IMR-90 (cell line): ENCODE data around the gene DYNLRB1. TPM values are rescaled to one million over a fixed set of nuclear protein-coding genes. Genes with fewer than 3 reads are reported as not detected.
"Not testable (repeated sequence)": the region's sequence is repeated elsewhere in the genome, so short reads cannot be mapped to it uniquely, and the experiment has no call there.

Source experiments
- ATAC-seq: fragments of 200-7000 bp; cut with Tn5 transposase; 2 replicates; pipeline ENCODE4 v1.9.1; 2020; ENCODE audit warnings: low read depth, mild to moderate bottlenecking, moderate library complexity
- BruUV-seq: library from RNA; stranded (reverse); fragments of 400-500 nt; replicated peaks from 2 replicates; lab custom pipeline; 2021; lab: Mats Ljungman, UMichigan
- CTCF ChIA-PET: fragments of 300-600 bp; formaldehyde crosslinking; extraction: SDS; loops from one replicate; lab custom pipeline; 2021; ENCODE audit warnings: antibody characterized with exemption; lab: Yijun Ruan, JAX
- POLR2A ChIA-PET: fragments of 300-600 bp; sonication (Branson Sonifier 250); formaldehyde crosslinking; loops from one replicate; lab custom pipeline; 2022; ENCODE audit warnings: antibody characterized with exemption; ENCODE audit not compliant: unreplicated experiment; lab: Charles Lee
- DNase-seq: peaks from one replicate; pipeline ENCODE4 v3.0.0; 2013
- H2AFZ ChIP-seq: replicated peaks from 2 replicates; pipeline ENCODE3; 2013; ENCODE audit warnings: low read length, mild to moderate bottlenecking; ENCODE audit not compliant: poor library complexity
- H2AK5ac ChIP-seq: 2 replicates; pipeline ENCODE4 v1.6.1; 2013; ENCODE audit warnings: low read depth, low read length, inconsistent platforms
- H2AK9ac ChIP-seq: replicated peaks from 2 replicates; pipeline ENCODE3; 2013; ENCODE audit warnings: mild to moderate bottlenecking, low read depth, low read length, moderate library complexity; ENCODE audit not compliant: poor library complexity
- H2BK120ac ChIP-seq: 2 replicates; pipeline ENCODE4 v1.6.1; 2013; ENCODE audit warnings: low read depth, low read length, inconsistent platforms
- H2BK15ac ChIP-seq: 3 replicates; pipeline ENCODE4 v1.6.1; 2013; ENCODE audit warnings: low read depth, low read length, inconsistent platforms
- H2BK20ac ChIP-seq: 2 replicates; pipeline ENCODE4 v1.6.1; 2013; ENCODE audit warnings: low read depth, mild to moderate bottlenecking, inconsistent platforms, low read length, moderate library complexity
- H2BK5ac ChIP-seq: 2 replicates; pipeline ENCODE4 v1.6.1; 2013; ENCODE audit warnings: mild to moderate bottlenecking, low read depth, low read length, inconsistent platforms; ENCODE audit not compliant: poor library complexity, severe bottlenecking
- H3K14ac ChIP-seq: replicated peaks from 2 replicates; pipeline ENCODE4 v1.6.1; 2013; ENCODE audit warnings: low read depth, low read length, inconsistent platforms
- H3K18ac ChIP-seq: 2 replicates; pipeline ENCODE4 v1.6.1; 2013; ENCODE audit warnings: low read depth, low read length, control low read depth
- H3K23ac ChIP-seq: 2 replicates; pipeline ENCODE4 v1.6.1; 2013; ENCODE audit warnings: low read depth, low read length, inconsistent platforms
- H3K27ac ChIP-seq: 2 replicates; pipeline ENCODE4 v1.5.1; 2013; ENCODE audit warnings: mild to moderate bottlenecking, control low read depth, low read length; ENCODE audit not compliant: insufficient read depth
- H3K27me3 ChIP-seq: 2 replicates; pipeline ENCODE4 v1.6.1; 2013; ENCODE audit warnings: low read length; ENCODE audit not compliant: control insufficient read depth, insufficient read depth
- H3K36me3 ChIP-seq: 2 replicates; pipeline ENCODE4 v1.6.1; 2013; ENCODE audit warnings: low read length, mixed read lengths; ENCODE audit not compliant: control insufficient read depth, insufficient read depth
- H3K4ac ChIP-seq: 2 replicates; pipeline ENCODE4 v1.6.1; 2013; ENCODE audit warnings: low read depth, low read length, inconsistent platforms
- H3K4me1 ChIP-seq: 2 replicates; pipeline ENCODE4 v1.6.1; 2013; ENCODE audit warnings: low read length, mixed read lengths; ENCODE audit not compliant: control insufficient read depth, insufficient read depth
- H3K4me2 ChIP-seq: 2 replicates; pipeline ENCODE4 v1.6.1; 2013; ENCODE audit warnings: low read depth, mild to moderate bottlenecking, control low read depth, low read length, moderate library complexity
- H3K4me3 ChIP-seq: 2 replicates; pipeline ENCODE4 v1.5.1; 2013; ENCODE audit warnings: low read depth, mild to moderate bottlenecking, control low read depth, low read length, moderate library complexity; ENCODE audit not compliant: insufficient read depth
- H3K56ac ChIP-seq: 2 replicates; pipeline ENCODE4 v1.6.1; 2013; ENCODE audit warnings: low read length, inconsistent platforms; ENCODE audit not compliant: insufficient read depth; ENCODE audit errors: extremely low read depth
- H3K79me1 ChIP-seq, 2 experiments: 2 replicates each; pipeline ENCODE4 v1.6.1; 2013; ENCODE audit warnings: low read length in 2 of 2, inconsistent platforms in 1 of 2, low read depth in 1 of 2
- H3K9ac ChIP-seq: 2 replicates; pipeline ENCODE4 v1.6.1; 2013; ENCODE audit warnings: low read depth, low read length, control low read depth
- H3K9me1 ChIP-seq: 2 replicates; pipeline ENCODE4 v1.6.1; 2013; ENCODE audit warnings: low read length, inconsistent platforms; ENCODE audit not compliant: insufficient read depth
- H3K9me3 ChIP-seq: 2 replicates; pipeline ENCODE4 v1.6.1; 2013; ENCODE audit warnings: low read length; ENCODE audit not compliant: control insufficient read depth, insufficient read depth
- H4K20me1 ChIP-seq: 2 replicates; pipeline ENCODE4 v1.6.1; 2013; ENCODE audit warnings: low read length, inconsistent platforms; ENCODE audit not compliant: insufficient read depth
- H4K5ac ChIP-seq: 2 replicates; pipeline ENCODE4 v1.6.1; 2013; ENCODE audit warnings: mild to moderate bottlenecking, low read depth, low read length, control low read depth
- H4K8ac ChIP-seq, 2 experiments: 2 replicates each; pipeline ENCODE4 v1.6.1; 2013; ENCODE audit warnings: low read depth in 2 of 2, low read length in 2 of 2, control low read depth in 1 of 2, inconsistent platforms in 1 of 2
- H4K91ac ChIP-seq: 2 replicates; pipeline ENCODE4 v1.6.1; 2013; ENCODE audit warnings: low read depth, low read length, inconsistent platforms; ENCODE audit not compliant: insufficient read depth
- MAZ ChIP-seq: IDR thresholded peaks from 2 replicates; pipeline ENCODE4 v1.6.1; 2012; ENCODE audit warnings: low read depth, mild to moderate bottlenecking, low read length, improper control_type of control experiment, moderate library complexity, borderline replicate concordance
- MXI1 ChIP-seq: IDR thresholded peaks from 2 replicates; pipeline ENCODE4 v1.6.1; 2012; ENCODE audit warnings: low read depth, mild to moderate bottlenecking, low read length, moderate library complexity, borderline replicate concordance
- WGBS, 2 experiments: methylation state at CpG; one replicate each; pipeline versions ENCODE4 v1.1.5 to v1.1.7; 2013; ENCODE audit warnings: missing lambda C conversion rate in 2 of 2; ENCODE audit not compliant: insufficient read length in 1 of 2; ENCODE audit errors: extremely low coverage in 2 of 2; 5-methylcytosine and 5-hydroxymethylcytosine counted together
- dilution Hi-C: fragments of 300-500 bp; cut with HindIII; formaldehyde crosslinking; loops from one replicate; pipeline ENCODE4 v1.14.3; 2018; ENCODE audit warnings: low sequenced_read_pairs; ENCODE audit not compliant: unreplicated experiment
- in situ Hi-C: fragments of 300-500 bp; cut with MboI; formaldehyde crosslinking; loops from 3 replicates; pipeline ENCODE4 v1.14.3; 2019; ENCODE audit warnings: low sequenced_read_pairs, inconsistent platforms, mixed read lengths
- intact Hi-C: fragments of 100-400 bp; cut with micrococcal nuclease; formaldehyde crosslinking; loops from 2 replicates; pipeline ENCODE4 v1.10.0; 2022
- polyA plus RNA-seq, 3 experiments: library from polyadenylated mRNA; depleted of rRNA; stranded (reverse); fragments of >200 nt; gene quantifications; 2 replicates each; pipeline ENCODE4 v1.2.3, GENCODE V29; 2012; ENCODE audit warnings: low replicate concordance in 1 of 3
- total RNA-seq: library from RNA; depleted of rRNA; stranded (reverse); fragments of >200 nt; gene quantifications from 2 replicates; pipeline ENCODE4 v1.2.3, GENCODE V29; 2012

DYNLRB1 gene
- total and polyA plus RNA-seq, 2 of the 4 experiments (the other 2 are of a cell fraction): 82.4 to 380 TPM

- no peak for TF ChIP-seq MAZ
- TF ChIP-seq MXI1: no peak
- Histone ChIP-seq H4K20me1 (no peaks in the 10 kb centered on the region), H2AFZ (no peak overlapping the region), H3K4me1 (no peaks in the 10 kb centered on the region), H4K91ac (no peak overlapping the region), H3K9me1 (no peaks in the 10 kb centered on the region), H2BK15ac (no peak overlapping the region), H3K36me3 (peaks cover 36% of the 10 kb centered on the region), H3K4ac (no peak overlapping the region), H2BK20ac (no peak overlapping the region), H3K79me1 (peaks cover 15 to 37% of the 10 kb centered on the region in 2 experiments; a peak in 3 of 4 replicates), H3K18ac (no peak overlapping the region), H3K27ac (no peak overlapping the region), H3K9ac (no peak overlapping the region), H2BK5ac (no peak overlapping the region), H4K5ac (no peak overlapping the region), H3K23ac (no peak overlapping the region), H4K8ac (no peak overlapping the region), H2BK120ac (no peak overlapping the region), H3K9me3 (no peaks in the 10 kb centered on the region), H3K4me3 (no peak overlapping the region), H2AK9ac (no peak overlapping the region), H3K14ac (no peak overlapping the region), H2AK5ac (no peak overlapping the region), H3K4me2 (no peak overlapping the region), H3K27me3 (no peaks in the 10 kb centered on the region), H3K56ac (no peak overlapping the region)
- CTCF ChIA-PET: interaction anchor here (0.6 kb wide), 1 partner anchor 176 kb away, joined by 4 read pairs; no protein-coding TSS in a partner anchor
- in situ Hi-C loops: no loop called here
- DNase-seq: no peak
- dilution Hi-C loops: no loop called here
- WGBS, 2 experiments: no CpG with 5 or more reads among the region's 1 CpG
- intact Hi-C loops: no loop called here
- POLR2A ChIA-PET: no interaction called here
- no TSS peak for BruUV-seq
- no peak for ATAC-seq
Measured at GRCh38 chr20:34495916-34496315, 20.3 kb upstream of the DYNLRB1 start.

GRCh38 chr20:34497596-34497995 lies 18.6 kb upstream of the DYNLRB1 start:
- ATAC-seq, H4K91ac ChIP-seq, H4K8ac ChIP-seq, H3K14ac ChIP-seq, H3K56ac ChIP-seq, H3K4ac ChIP-seq, H3K9me1 ChIP-seq, H3K4me3 ChIP-seq, H3K9ac ChIP-seq, H3K27me3 ChIP-seq, H3K4me1 ChIP-seq, in situ Hi-C loops, POLR2A ChIA-PET, DNase-seq, H2BK120ac ChIP-seq, H2AK5ac ChIP-seq, intact Hi-C loops, H3K4me2 ChIP-seq, H4K5ac ChIP-seq, H2AFZ ChIP-seq, CTCF ChIA-PET, H4K20me1 ChIP-seq, H2BK20ac ChIP-seq, dilution Hi-C loops, H3K18ac ChIP-seq, H3K27ac ChIP-seq, H2AK9ac ChIP-seq, H2BK15ac ChIP-seq, H3K23ac ChIP-seq, BruUV-seq, H3K9me3 ChIP-seq, H2BK5ac ChIP-seq: not testable (repeated sequence)
- peaks cover 29% of the 10 kb centered on the region for H3K36me3 ChIP-seq
- H3K79me1 ChIP-seq: peaks cover 9 to 35% of the 10 kb centered on the region in 2 experiments; a peak in 2 of 4 replicates
- WGBS, 2 experiments: 100% methylated on average over 1 of the region's 6 CpGs; no CpG with 5 or more reads in 1 of the 2 experiments
